ENCODE results near the gene ICAM4.
"Not testable (repeated sequence)": the region's sequence is repeated elsewhere in the genome, so short reads cannot be mapped to it uniquely, and the experiment has no call there.

ICAM4 gene

DNA sequence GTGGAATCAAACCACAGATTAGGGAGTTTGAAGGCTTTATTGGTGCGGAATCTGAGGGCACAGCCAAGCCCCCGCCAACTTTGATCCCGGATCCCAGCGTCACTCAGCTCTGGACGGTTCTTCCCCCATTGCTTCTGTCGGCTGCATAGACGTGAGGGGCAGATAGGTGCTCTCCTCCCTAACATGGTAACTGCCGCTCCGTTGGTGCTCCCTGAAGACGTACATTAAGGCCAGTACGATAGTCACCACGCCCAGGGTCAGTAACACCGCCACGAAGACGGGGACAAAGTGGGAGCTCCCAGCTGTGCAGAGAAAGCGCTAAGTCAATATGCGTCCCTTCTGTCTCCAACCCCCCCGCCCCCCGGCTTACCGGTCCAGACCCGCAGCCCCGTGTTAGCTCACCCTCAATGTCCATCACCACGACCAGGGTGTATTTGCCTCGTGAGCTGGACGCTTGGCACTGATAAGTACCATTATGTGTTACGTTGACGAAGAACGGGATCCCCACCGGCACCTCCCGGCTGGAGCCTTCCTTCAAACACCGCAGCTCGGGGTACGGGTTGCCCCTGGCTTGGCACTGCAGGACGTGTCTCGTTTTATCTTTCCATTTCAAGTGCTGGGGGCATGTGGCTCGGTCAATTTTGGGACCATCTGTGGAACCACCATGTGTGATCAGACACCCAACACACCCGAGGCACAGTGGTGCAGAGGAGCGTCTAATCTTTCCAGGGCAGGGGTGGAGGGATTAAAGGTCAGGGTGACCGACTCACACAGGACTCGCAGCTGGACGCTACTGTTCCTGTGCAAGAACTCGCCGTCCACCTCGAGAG lies 47.2 kb downstream of the ICAM4 start:
- H3K4me1 Mint-ChIP-seq, result peaks cover 36% of the 10 kb centered on the region
- TF ChIP-seq, protein P1, sequence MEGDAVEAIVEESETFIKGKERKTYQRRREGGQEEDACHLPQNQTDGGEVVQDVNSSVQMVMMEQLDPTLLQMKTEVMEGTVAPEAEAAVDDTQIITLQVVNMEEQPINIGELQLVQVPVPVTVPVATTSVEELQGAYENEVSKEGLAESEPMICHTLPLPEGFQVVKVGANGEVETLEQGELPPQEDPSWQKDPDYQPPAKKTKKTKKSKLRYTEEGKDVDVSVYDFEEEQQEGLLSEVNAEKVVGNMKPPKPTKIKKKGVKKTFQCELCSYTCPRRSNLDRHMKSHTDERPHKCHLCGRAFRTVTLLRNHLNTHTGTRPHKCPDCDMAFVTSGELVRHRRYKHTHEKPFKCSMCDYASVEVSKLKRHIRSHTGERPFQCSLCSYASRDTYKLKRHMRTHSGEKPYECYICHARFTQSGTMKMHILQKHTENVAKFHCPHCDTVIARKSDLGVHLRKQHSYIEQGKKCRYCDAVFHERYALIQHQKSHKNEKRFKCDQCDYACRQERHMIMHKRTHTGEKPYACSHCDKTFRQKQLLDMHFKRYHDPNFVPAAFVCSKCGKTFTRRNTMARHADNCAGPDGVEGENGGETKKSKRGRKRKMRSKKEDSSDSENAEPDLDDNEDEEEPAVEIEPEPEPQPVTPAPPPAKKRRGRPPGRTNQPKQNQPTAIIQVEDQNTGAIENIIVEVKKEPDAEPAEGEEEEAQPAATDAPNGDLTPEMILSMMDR (IDR thresholded peaks at IDR 0.05), result no peak
- H3K9me3 Mint-ChIP-seq, result no peaks in the 10 kb centered on the region
- peak overlapping the region; percentile 97 for H3K4me3 Mint-ChIP-seq
- H3K27ac Mint-ChIP-seq, result peak overlapping the region; percentile 59
- DNase-seq, result peak; percentile 29
- H3K36me3 Mint-ChIP-seq (ENCODE audit: low read depth), result peaks cover 8% of the 10 kb centered on the region
- H3K27me3 Mint-ChIP-seq (ENCODE audit: low read depth, poor library complexity), result peaks cover 13% of the 10 kb centered on the region

DNA sequence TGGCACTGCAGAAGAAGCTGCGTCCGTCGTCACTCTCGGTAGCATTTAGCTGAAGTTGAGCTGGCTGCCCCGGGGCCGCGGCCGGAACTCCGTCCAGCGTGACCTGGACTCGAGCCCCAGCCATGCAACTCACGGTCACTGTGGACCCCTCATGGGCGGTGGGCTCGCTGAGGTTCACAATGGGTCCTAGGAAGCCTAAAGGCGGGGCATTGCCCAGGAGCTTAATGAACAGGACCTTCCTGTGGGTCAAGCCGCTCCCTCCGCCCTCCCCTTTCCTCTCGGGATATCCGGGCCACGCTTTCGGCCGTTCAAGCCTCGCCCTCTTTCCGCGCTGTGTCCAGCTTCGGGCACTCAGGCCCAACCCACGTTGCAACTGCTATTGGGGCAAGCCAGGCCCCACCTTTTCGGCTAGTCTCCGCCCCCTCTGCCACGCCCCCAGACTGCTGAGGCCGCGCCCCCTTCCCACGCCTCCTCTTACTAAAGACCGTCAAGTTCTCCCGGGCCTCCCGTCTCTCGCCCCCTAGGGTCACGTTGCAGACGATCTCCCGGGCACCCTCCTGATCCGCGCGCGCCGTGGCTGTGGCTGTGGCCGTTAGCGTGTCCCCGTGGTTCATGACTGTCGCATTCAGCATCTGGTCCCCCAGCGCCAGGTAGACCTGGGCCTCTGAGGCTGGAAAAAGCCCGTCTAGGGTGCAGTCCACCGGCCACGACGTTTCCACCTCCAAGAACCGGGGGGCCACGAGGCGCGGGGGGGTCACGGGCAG lies 48.0 kb downstream of the ICAM4 start:
- H3K27me3 Mint-ChIP-seq (ENCODE audit: low read depth, poor library complexity), result peaks cover 17% of the 10 kb centered on the region
- H3K27ac Mint-ChIP-seq, result no peak overlapping the region
- H3K4me1 Mint-ChIP-seq, result peaks cover 36% of the 10 kb centered on the region
- peak overlapping the region; percentile 97 for H3K4me3 Mint-ChIP-seq
- H3K9me3 Mint-ChIP-seq, result no peaks in the 10 kb centered on the region
- peaks cover 4% of the 10 kb centered on the region for H3K36me3 Mint-ChIP-seq (ENCODE audit: low read depth)
- DNase-seq, result peak; percentile 98
- TF ChIP-seq, protein P1 (IDR thresholded peaks at IDR 0.05), result no peak

DNA sequence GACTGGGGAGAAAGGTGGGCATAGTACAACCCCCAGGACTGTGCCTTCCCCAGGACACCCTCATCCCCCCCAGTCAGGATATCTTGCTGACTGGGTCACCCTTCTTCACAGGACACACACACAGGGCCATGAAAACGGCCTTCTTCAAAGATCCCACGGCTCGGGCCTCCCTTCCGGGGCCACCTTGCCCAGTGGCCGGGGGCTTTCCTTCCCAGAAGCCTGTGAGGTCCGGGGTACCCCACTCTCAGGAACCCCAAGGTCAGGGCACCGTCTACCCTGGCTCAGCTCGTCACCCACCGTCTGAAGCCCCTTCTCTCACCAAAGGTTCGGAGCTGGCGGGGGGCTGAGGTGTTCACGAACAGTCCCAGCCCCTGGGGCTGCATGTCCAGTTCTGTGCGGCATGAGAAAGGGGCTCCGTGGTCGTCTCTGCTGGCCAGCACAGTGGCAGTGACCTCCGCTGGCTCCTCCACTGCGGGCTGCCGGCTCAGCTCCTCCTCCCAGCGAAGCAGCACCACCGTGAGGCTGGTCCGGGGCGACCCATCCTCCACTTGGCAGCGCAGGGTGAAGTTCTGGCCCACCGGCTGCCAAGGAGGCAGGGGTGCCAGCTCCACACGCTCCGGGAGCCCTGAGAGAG lies 48.7 kb downstream of the ICAM4 start:
- peaks cover 32% of the 10 kb centered on the region for H3K4me1 Mint-ChIP-seq
- H3K27ac Mint-ChIP-seq, result no peak overlapping the region
- TF ChIP-seq, protein P1 (IDR thresholded peaks at IDR 0.05), result no peak
- no peaks in the 10 kb centered on the region for H3K9me3 Mint-ChIP-seq
- H3K4me3 Mint-ChIP-seq, result peak overlapping the region; percentile 97
- peak; percentile 28 for DNase-seq
- H3K36me3 Mint-ChIP-seq (ENCODE audit: low read depth), result no peaks in the 10 kb centered on the region
- H3K27me3 Mint-ChIP-seq (ENCODE audit: low read depth, poor library complexity), result peaks cover 17% of the 10 kb centered on the region

DNA sequence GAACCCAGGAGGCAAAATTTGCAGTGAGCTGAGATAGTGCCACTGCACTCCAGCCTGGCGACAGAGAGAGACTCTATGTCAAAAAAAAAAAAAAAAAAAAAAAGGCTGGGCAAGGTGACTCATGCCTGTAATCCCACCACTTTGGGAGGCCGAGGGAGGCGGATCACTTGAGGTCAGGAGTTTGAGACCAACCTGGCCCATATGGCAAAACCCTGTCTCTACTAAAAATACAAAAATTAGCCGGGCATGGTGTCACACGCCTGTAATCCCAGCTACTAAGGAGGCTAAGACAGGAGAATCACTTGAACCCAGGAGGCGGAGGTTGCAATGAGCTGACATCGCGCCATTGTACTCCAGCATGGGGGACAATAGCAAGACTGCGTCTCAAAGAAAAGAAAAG lies 50.0 kb downstream of the ICAM4 start:
- not testable (repeated sequence) for DNase-seq; H3K27ac Mint-ChIP-seq; H3K4me3 Mint-ChIP-seq; H3K9me3 Mint-ChIP-seq; H3K36me3 Mint-ChIP-seq (ENCODE audit: low read depth)
- peaks cover 36% of the 10 kb centered on the region for H3K4me1 Mint-ChIP-seq
- H3K27me3 Mint-ChIP-seq (ENCODE audit: low read depth, poor library complexity), result peaks cover 23% of the 10 kb centered on the region

All from nephron progenitor cell (in vitro differentiated cells).